HUES64 (cell line): ENCODE results near the gene PACSIN1.

Experiments used
- H3K27ac ChIP-seq: 2 replicates; pipeline ENCODE4 v1.7.0; 2013; ENCODE audit warnings: low read depth, low read length, inconsistent platforms
- H3K27me3 ChIP-seq: 2 replicates; pipeline ENCODE4 v1.6.1; 2013; ENCODE audit warnings: mild to moderate bottlenecking, low read length; ENCODE audit not compliant: insufficient read depth
- H3K36me3 ChIP-seq: 2 replicates; pipeline ENCODE4 v1.6.1; 2013; ENCODE audit warnings: mild to moderate bottlenecking, low read length; ENCODE audit not compliant: insufficient read depth
- H3K4me1 ChIP-seq: 2 replicates; pipeline ENCODE4 v1.6.1; 2013; ENCODE audit warnings: mild to moderate bottlenecking, low read length, moderate library complexity; ENCODE audit not compliant: insufficient read depth
- H3K4me3 ChIP-seq: 2 replicates; pipeline ENCODE4 v1.5.1; 2013; ENCODE audit warnings: mild to moderate bottlenecking, low read length, moderate library complexity
- H3K9ac ChIP-seq: 2 replicates; pipeline ENCODE4 v1.6.1; 2013; ENCODE audit warnings: mild to moderate bottlenecking, low read depth, low read length
- H3K9me3 ChIP-seq: 2 replicates; pipeline ENCODE4 v1.6.1; 2013; ENCODE audit warnings: low read depth, low read length; ENCODE audit not compliant: insufficient read depth
- WGBS: fragments of 150-250, 120-280 bp; methylation state at CpG from one replicate; pipeline ENCODE4 v1.1.7; 2013; ENCODE audit warnings: missing lambda C conversion rate; 5-methylcytosine and 5-hydroxymethylcytosine counted together

Gene PACSIN1

DNA sequence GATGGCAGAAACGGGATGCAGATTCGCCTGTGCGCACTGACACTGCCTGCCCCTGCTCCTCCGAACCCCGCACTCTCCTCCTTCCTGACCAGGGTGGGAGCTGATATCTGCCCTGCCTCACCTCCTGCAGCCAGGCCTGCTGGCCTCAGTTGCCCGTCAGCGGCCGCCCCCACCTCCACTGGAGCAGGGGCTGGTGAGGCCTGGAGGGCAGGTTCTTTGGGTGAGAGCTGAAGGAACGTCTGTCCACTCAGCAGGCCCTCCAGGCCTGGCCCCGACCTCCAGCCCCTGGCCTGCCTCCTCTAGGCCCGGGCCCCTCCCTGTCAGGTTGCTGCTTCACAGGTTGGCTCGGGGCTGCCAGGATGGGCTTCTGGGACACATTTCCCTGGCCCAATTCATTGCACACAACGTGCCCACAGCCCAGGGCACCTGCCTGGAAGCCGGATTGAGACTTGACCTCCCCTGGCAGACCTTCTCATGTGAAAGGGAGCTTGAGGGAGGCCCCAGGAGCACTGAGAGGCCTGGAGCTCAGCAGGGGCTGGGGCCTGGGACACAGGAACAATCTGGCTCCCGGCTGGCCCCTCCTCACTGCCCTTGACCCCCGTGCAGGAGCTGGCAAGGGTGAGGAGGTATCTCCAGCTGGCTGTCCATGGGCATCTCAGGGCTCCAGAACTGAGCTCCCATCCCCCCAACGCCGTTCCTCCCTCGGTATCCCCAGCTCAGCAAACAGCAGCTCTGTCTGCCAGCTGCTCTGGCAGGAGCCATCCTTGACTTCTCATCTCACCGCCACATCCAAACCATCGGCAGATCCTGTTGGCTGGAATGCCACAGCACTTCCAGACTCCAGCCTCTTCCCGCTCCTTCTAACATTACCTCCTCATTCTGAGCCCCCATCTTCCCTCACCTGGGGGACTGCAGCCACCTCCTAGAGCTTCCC lies 50.8 kb downstream of the PACSIN1 start:
- 78% methylated on average over 22 of the region's 22 CpGs for whole genome bisulfite sequencing
- H3K27me3 ChIP-seq: peaks cover 19% of the 10 kb centered on the region
- peaks cover 17% of the 10 kb centered on the region for H3K4me1 ChIP-seq
- H3K27ac ChIP-seq: no peak overlapping the region
- H3K4me3 ChIP-seq: no peak overlapping the region
- H3K9ac ChIP-seq: no peak overlapping the region
- H3K9me3 ChIP-seq: no peaks in the 10 kb centered on the region
- no peaks in the 10 kb centered on the region for H3K36me3 ChIP-seq

DNA sequence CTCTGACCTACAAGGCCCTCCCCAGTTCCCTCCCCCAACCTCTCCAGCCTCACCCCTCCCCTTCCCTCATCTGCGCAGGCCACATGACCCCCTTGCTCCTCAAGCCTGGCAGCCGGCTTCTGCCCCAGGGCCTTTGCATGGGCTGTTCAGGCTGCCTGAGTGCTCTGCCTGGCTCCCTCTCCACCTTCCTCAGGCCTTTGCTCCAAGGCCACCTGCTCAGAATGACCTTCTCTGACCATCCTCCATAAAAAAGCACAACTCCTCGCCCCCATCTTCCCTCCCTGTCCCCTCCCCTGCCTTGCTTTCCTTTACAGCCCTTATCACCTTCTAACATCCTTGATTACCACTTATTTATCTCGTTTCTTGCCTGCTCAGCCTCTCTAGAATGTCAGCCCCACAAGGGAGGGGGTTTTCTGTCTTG lies 51.6 kb downstream of the PACSIN1 start:
- 86% methylated on average over 4 of the region's 4 CpGs for WGBS
- Histone ChIP-seq H3K9ac (no peak overlapping the region), H3K27me3 (peaks cover 19% of the 10 kb centered on the region), H3K27ac (no peak overlapping the region), H3K36me3 (no peaks in the 10 kb centered on the region), H3K4me3 (no peak overlapping the region), H3K9me3 (no peaks in the 10 kb centered on the region), H3K4me1 (peaks cover 17% of the 10 kb centered on the region)

GRCh38 chr6:34517966-34518365 lies 52.1 kb downstream of the PACSIN1 start:
- Histone ChIP-seq H3K27ac (no peak overlapping the region), H3K9me3 (no peaks in the 10 kb centered on the region)

DNA sequence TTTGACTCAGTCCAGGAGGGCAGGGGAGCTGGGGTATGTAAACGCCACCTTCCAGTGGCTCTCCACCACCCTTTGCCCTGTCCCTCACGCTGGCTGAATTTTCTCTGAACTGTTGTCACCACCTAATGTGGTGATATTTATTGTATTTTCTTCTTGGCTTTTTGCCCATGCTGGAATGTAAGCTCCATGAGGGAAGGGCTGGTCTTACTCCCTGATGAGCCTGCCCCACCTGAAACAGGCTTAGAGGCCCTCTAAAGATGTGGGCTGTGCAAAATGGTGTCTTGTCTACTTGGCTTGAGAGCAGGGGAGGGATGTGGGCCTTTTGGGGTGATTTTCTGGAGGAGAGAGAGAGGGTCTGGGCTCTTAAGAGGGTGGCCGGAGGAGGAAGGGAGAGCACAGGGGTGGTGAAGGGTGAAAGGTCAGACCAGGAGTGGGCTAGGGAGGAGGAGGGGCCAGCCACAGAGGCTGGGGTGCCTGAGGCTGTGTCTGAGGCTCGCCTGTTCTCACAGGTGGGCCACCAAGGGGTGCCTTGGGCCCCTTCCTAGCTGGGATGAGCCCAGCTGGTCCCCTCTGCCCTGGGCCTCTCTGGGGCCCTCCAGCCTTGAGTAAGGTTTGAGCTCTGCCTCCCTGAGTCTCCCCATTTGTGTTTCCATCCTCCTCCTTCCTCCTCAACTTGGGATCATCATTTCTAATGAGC lies 52.9 kb downstream of the PACSIN1 start:
- Histone ChIP-seq H3K9me3 (no peaks in the 10 kb centered on the region), H3K36me3 (no peaks in the 10 kb centered on the region), H3K4me3 (no peak overlapping the region), H3K4me1 (peaks cover 7% of the 10 kb centered on the region), H3K9ac (no peak overlapping the region), H3K27me3 (peaks cover 19% of the 10 kb centered on the region), H3K27ac (no peak overlapping the region)
- WGBS: 89% methylated on average over 4 of the region's 4 CpGs

More at GRCh38 chr6:34517966-34518365, 52.1 kb downstream of the PACSIN1 start:
- no peaks in the 10 kb centered on the region for H3K36me3 ChIP-seq
- H3K9ac ChIP-seq: no peak overlapping the region
- peaks cover 15% of the 10 kb centered on the region for H3K4me1 ChIP-seq
- peaks cover 19% of the 10 kb centered on the region for H3K27me3 ChIP-seq
- WGBS: 78% methylated on average over 8 of the region's 8 CpGs
- H3K4me3 ChIP-seq: no peak overlapping the region

- Histone ChIP-seq H3K27me3 (peaks cover 8% of the 10 kb centered on the region), H3K27ac (no peak overlapping the region), H3K9me3 (no peaks in the 10 kb centered on the region), H3K36me3 (no peaks in the 10 kb centered on the region), H3K4me1 (peaks cover 3% of the 10 kb centered on the region; the same call in 1 of the 2 replicates), H3K4me3 (no peak overlapping the region), H3K9ac (no peak overlapping the region)
- WGBS: 87% methylated on average over 8 of the region's 8 CpGs
These were observed 54.2 kb downstream of the PACSIN1 start for GRCh38 chr6:34519971-34520644.

DNA sequence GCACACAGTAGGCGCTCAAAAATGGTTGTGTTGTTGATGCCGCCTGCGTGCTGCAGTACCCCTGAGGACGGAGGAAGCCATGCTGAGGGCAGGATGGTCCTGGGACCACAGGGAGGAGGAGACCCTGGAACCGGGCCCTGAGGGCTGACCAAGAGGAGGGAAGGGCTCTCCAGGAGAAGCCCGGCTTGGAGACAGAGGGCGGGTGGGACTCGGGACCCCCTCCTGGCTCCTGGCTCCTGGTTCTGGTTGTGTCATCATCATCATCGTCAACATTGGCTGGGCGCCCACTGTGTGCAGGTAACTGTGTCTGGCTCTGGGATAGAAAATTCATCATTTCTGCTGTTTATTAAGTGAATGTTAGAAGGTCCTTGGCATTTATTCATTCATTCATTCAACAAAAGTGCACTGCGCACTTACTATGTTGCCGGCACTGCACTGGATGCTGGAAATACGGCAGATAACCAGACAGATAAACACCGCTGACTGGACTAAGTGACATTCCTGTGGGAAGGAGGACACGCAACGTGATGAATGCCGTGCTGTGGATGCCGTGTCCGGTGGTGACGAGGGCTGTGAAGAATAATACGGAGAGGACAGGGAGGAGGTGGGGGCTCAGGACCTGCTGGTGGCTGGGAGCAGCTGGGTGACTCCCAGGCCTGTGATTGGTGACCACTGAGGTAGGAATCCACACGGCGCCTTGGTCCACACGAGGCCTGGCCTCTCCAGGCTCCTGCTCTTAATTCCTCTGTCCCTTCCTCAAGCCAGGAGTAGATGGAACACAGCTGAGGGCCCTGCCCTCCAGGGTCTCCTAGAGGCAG lies 55.0 kb downstream of the PACSIN1 start:
- Histone ChIP-seq H3K36me3 (no peaks in the 10 kb centered on the region), H3K9ac (no peak overlapping the region), H3K27me3 (peaks cover 2% of the 10 kb centered on the region; the same call in 1 of the 2 replicates), H3K27ac (no peak overlapping the region), H3K9me3 (no peaks in the 10 kb centered on the region), H3K4me3 (no peak overlapping the region), H3K4me1 (no peaks in the 10 kb centered on the region)
- WGBS: 94% methylated on average over 24 of the region's 24 CpGs

DNA sequence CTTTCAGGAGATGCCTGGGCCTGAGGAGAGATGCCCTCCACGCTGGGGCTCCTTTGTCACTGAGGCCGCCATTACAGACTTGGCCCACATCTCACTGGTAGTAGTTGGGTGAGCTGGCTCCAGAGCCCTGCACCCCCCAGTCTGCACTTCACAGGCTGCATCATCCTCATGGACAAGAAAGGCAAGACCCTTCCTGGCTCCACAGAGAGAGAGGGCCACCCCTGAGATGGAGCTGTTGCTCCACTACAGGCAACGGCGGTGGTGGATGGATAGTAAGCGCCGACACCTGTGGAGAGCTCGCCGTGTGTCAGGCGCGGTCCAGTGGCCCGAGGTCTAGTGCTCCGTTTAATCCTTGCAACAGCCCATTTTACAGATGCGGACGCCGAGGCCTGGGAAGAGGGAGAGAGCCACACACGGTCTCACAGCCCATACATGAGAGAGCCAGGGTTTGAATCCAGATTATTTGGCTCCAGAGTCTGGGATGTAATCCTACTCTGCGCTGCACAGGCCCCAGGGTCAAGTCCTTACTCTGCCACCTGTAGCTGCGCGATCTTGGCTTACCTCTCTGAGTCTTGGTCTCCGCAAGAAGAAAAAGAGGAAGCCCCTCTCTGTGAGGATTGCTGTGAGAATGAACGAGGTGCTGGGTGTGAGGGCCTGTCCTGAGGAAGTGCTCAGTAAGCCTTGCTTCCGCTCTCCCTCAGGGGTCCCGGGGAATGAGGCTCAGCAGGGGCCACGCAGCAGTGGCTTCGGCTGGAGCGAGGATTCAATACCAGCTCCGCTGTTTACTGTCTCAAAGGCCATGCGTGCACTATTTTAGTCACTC lies 55.8 kb downstream of the PACSIN1 start:
- 91% methylated on average over 28 of the region's 28 CpGs for WGBS

DNA sequence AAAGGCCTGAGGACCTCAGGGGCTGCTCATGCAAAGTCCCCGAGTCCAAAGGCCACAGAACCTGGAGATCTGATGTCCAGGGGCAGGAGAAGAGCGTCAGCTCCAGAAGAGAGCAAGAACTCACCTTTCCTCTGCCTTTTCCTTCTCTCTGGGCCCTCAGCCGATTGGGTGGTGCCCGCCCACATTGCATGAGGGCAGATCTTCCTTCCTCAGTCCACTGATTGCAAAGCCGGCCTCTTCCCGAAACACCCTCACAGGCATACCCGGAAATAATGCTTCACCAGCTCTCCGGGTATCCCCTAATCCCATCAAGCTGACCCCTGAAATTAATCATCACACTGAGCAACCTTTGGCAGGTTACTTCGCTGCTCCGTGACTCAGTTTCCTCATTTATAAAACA lies 56.9 kb downstream of the PACSIN1 start:
- WGBS: 88% methylated on average over 10 of the region's 10 CpGs
- no peak overlapping the region for H3K9ac ChIP-seq
- no peak overlapping the region for H3K4me3 ChIP-seq

More for the DNA sequence above, 55.8 kb downstream of the PACSIN1 start:
- Histone ChIP-seq H3K4me3 (no peak overlapping the region), H3K27ac (no peak overlapping the region), H3K9me3 (no peaks in the 10 kb centered on the region), H3K9ac (no peak overlapping the region), H3K27me3 (no peaks in the 10 kb centered on the region), H3K36me3 (no peaks in the 10 kb centered on the region), H3K4me1 (peaks cover 4% of the 10 kb centered on the region)

DNA sequence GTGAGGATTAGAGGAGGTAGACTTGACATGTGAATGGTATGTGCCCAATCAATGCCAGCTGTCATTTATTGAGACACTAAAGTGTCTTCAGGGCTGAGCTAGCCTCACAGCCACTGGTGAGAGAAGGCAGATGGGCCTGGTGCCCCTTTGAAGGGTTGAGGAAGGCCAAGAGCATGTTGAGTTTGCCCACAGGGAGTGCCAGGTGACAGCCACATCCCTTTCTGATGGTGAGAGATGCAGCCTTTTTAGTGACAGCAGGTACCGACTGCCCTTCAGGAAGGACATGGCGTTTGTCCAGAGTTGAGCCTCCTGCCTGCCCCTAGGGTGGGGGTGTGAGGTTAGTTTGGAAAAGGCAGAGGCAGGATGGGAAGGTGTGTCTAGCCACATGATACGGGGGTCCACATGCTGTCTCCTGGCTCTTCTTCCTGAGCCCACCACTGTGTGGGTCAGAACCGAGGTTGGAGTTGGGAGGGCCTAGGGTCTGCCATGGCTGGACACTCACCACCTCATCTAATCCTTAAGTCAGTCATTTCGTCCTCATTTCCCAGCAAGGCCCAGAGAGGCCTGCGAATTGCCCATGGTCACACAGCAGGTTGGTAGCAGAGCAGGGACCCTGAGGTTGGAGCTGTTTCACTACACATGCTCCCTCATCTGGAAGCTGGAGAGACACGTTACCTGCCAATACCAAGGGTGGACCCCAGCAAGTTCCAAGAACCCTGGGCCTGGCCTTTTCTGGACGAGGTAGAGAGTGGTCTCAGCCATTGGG lies 57.7 kb downstream of the PACSIN1 start:
- H3K4me3 ChIP-seq: no peak overlapping the region
- WGBS: 87% methylated on average over 8 of the region's 8 CpGs
- H3K36me3 ChIP-seq: no peaks in the 10 kb centered on the region
- H3K4me1 ChIP-seq: peaks cover 16% of the 10 kb centered on the region
- no peak overlapping the region for H3K27ac ChIP-seq
- H3K27me3 ChIP-seq: no peaks in the 10 kb centered on the region
- no peaks in the 10 kb centered on the region for H3K9me3 ChIP-seq
- H3K9ac ChIP-seq: no peak overlapping the region

More for the DNA sequence above, 56.9 kb downstream of the PACSIN1 start:
- no peak overlapping the region for H3K27ac ChIP-seq
- peaks cover 11% of the 10 kb centered on the region for H3K4me1 ChIP-seq
- H3K9me3 ChIP-seq: no peaks in the 10 kb centered on the region
- H3K36me3 ChIP-seq: no peaks in the 10 kb centered on the region
- H3K27me3 ChIP-seq: no peaks in the 10 kb centered on the region
